Measurements from ENCODE around the gene MOSPD3. TPM values are rescaled to one million over a fixed set of nuclear protein-coding genes. Genes with fewer than 3 reads are reported as not detected.

MOSPD3 gene
- total and polyA plus RNA-seq, 2 donors (not counting 3 experiments of a cell fraction or from before 2014, with no cell fraction given) = 24.4 to 40.7 TPM

DNA sequence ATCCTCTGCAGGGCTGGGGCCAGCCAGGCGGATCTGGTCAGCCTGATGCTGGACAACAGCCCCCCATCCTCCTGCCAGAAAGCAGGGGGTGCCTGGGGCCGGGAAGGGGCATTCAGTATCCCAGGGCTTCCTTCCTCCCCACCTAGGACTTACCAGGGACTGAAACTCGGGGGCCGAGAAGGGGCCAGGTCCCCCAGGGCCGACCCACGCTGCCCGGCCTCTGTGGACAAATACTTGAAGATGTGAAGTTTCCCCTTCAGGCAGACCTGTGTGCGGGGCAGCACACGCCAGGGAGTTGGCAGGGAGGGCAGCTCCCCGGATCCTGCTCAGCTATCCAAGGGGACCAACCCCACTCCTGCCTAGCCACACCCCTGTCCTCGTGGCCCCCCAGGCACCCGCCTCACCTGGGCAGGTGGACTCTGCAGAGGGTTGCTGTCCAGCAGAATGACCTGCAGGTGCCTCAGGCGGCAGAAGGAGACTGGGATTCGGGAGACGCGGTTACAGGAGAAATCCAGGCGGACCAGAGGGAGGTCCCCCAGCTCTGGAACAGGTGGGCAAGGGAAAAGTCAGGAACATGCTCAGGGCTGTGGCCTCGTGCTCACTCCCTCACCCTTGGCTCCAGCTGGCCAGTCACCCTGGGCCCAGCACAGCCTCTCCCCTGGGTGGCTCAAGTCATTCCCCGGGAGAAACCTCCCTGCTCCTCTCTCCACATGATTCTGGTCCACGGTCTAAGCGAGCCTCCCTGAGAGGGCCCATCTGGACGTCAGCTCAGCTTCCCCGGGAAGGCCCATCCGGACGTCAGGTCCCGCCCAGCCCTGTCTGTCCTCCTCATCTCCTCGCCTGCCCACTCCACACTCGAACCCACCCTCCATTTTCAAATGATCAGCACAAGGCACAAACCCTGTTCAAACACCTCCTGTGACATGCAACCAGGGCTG, 33.8 kb upstream of the MOSPD3 start:
- POLR2A ChIA-PET = interaction anchor here (1.7 kb wide), 1 partner anchor 7 kb away, joined by 6 read pairs; the partner anchor contains the start of genes FBXO24 and LRCH4
- H3K9ac ChIP-seq (replicated peaks; ENCODE audit: extremely low read depth, insufficient read depth, low read length) = no peak overlapping the region
- intact Hi-C loops (cut with micrococcal nuclease) = no loop called here

More for the DNA sequence above, 33.8 kb upstream of the MOSPD3 start:
- CTCF ChIA-PET = interaction anchor here (1.8 kb wide), 1 partner anchor 19 kb away, joined by 6 read pairs; no protein-coding TSS in a partner anchor
- dilution Hi-C loops (cut with MboI; ENCODE audit: extremely low pct_ligation_motif_present, low sequenced_read_pairs) = no loop called here
- H2AFZ ChIP-seq (ENCODE audit: low read depth, low read length) = no peak overlapping the region
- H3K4me1 ChIP-seq (ENCODE audit: control insufficient read depth, extremely low read depth, insufficient read depth, low read length) = peaks cover 11% of the 10 kb centered on the region
- no peaks in the 10 kb centered on the region for H3K9me1 ChIP-seq (replicated peaks; ENCODE audit: control insufficient read depth, extremely low read depth, insufficient read depth, low read length)
- no peak for DNase-seq (ENCODE audit: low read depth, low spot score)
- no peak overlapping the region for H3K4me2 ChIP-seq (ENCODE audit: insufficient read depth, low read length)
- no peaks in the 10 kb centered on the region for H3K9me3 ChIP-seq (replicated peaks; ENCODE audit: control insufficient read depth, insufficient read depth, low read length)
- H4K20me1 ChIP-seq (replicated peaks; ENCODE audit: control insufficient read depth, extremely low read depth, insufficient read depth, low read length) = no peaks in the 10 kb centered on the region
- no peaks in the 10 kb centered on the region for H3K27me3 ChIP-seq (ENCODE audit: control insufficient read depth in 2 of 2, insufficient read depth in 2 of 2, low read length in 2 of 2)
- no peak overlapping the region for H3K27ac ChIP-seq (ENCODE audit: insufficient read depth, low read depth, low read length)
- peaks cover 19 to 59% of the 10 kb centered on the region in 2 experiments for H3K36me3 ChIP-seq (ENCODE audit: control insufficient read depth in 2 of 2, extremely low read depth in 1 of 2, insufficient read depth in 2 of 2, low read length in 2 of 2)
- TF ChIP-seq, protein P1, sequence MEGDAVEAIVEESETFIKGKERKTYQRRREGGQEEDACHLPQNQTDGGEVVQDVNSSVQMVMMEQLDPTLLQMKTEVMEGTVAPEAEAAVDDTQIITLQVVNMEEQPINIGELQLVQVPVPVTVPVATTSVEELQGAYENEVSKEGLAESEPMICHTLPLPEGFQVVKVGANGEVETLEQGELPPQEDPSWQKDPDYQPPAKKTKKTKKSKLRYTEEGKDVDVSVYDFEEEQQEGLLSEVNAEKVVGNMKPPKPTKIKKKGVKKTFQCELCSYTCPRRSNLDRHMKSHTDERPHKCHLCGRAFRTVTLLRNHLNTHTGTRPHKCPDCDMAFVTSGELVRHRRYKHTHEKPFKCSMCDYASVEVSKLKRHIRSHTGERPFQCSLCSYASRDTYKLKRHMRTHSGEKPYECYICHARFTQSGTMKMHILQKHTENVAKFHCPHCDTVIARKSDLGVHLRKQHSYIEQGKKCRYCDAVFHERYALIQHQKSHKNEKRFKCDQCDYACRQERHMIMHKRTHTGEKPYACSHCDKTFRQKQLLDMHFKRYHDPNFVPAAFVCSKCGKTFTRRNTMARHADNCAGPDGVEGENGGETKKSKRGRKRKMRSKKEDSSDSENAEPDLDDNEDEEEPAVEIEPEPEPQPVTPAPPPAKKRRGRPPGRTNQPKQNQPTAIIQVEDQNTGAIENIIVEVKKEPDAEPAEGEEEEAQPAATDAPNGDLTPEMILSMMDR (IDR thresholded peaks at IDR 0.05; ENCODE audit: extremely low read depth in 1 of 2, insufficient read depth in 1 of 2, low read depth in 1 of 2, low read length in 2 of 2) = no peak
- no peak for TF ChIP-seq POLR2A (IDR thresholded peaks at IDR 0.05; ENCODE audit: low read depth, low read length)
- TF ChIP-seq EZH2 (IDR thresholded peaks at IDR 0.05; ENCODE audit: borderline replicate concordance, low read depth, low read length, severe bottlenecking) = no peak
- peaks cover 14% of the 10 kb centered on the region for H3K79me2 ChIP-seq (ENCODE audit: control insufficient read depth, insufficient read depth, low read length)
- no peak overlapping the region for H3K4me3 ChIP-seq (replicated peaks in 1 of 3; ENCODE audit: insufficient read depth in 1 of 3, low read depth in 1 of 3, low read length in 3 of 3)
- no TSS peak for BruUV-seq (replicated peaks)
- no peak for FAIRE-seq

All from endothelial cell of umbilical vein (primary cell).